Measurements from ENCODE around the gene CEP55. TPM values are rescaled to one million over a fixed set of nuclear protein-coding genes. Genes with fewer than 3 reads are reported as not detected.
"Not testable (repeated sequence)": the region's sequence is repeated elsewhere in the genome, so short reads cannot be mapped to it uniquely, and the experiment has no call there.

CEP55 gene
- total RNA-seq, 4 donors from 2014 or later, result 0.19 to 3.2 (median 0.32) TPM; not detected in 1

DNA sequence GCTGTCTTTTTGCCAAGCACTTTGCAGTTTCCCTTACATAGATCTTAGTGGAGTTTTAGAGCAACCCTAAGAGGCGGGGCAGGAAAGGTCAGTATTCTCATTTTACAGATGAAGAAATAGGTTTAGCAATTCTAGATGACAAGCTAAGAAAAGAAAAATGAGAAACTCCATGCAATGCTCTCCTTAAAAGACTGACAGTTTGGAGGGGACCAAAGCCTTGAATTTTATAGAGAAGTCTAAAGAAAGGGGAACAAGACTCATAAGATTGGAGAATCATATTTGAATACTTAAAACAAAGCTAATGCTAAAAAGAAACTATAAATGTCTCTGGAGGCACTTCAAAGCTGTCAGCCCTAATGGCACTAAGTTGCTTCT, 19.6 kb downstream of the CEP55 start:
- no peak for DNase-seq (ENCODE audit: low spot score)
- peak; percentile 72 for ATAC-seq (ENCODE audit: low FRiP score)
- TF ChIP-seq, protein P1, sequence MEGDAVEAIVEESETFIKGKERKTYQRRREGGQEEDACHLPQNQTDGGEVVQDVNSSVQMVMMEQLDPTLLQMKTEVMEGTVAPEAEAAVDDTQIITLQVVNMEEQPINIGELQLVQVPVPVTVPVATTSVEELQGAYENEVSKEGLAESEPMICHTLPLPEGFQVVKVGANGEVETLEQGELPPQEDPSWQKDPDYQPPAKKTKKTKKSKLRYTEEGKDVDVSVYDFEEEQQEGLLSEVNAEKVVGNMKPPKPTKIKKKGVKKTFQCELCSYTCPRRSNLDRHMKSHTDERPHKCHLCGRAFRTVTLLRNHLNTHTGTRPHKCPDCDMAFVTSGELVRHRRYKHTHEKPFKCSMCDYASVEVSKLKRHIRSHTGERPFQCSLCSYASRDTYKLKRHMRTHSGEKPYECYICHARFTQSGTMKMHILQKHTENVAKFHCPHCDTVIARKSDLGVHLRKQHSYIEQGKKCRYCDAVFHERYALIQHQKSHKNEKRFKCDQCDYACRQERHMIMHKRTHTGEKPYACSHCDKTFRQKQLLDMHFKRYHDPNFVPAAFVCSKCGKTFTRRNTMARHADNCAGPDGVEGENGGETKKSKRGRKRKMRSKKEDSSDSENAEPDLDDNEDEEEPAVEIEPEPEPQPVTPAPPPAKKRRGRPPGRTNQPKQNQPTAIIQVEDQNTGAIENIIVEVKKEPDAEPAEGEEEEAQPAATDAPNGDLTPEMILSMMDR (IDR thresholded peaks at IDR 0.05), result no peak

DNA sequence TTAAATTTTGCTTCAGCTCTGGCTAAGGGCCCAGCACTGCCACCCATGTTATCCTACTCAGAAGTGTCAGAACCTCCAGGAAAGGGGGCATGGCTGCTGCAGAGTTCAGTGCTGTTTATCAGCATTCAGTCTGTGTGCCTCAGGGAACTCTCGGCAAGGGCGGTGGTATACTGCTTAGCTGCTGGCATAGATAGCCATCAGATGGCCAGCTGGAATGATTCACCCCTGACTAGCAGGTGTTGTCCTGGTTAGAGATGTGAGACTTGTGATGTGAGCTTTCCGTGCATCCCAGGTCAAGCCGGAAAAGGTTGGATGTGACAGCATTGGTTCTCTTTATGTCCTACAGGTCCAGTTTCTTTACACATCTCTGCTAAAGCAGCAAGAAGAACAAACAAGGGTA, 22.1 kb downstream of the CEP55 start:
- no peak for DNase-seq (ENCODE audit: low spot score)
- TF ChIP-seq, protein P1 (IDR thresholded peaks at IDR 0.05), result no peak
- no peak for ATAC-seq (ENCODE audit: low FRiP score)

DNA sequence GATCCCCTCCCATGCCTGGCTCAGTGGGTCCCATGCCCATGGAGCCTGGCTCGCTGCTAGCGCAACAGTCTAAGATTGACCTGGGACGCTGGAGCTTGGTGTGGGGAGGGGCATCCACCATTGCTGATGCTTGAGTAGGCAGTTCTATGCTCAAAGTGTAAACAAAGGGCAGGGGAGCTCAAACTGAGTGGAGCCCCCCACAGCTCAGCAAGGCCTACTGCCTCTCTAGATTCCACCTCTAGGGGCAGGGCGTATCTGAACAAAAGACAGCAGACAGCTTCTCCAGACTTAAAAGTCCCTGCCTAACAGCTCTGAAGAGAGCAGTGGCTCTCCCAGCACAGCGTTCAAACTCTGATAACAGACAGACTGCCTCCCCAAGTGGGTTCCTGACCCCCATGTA, 38.9 kb downstream of the CEP55 start:
- ATAC-seq (ENCODE audit: low FRiP score) (no peak), DNase-seq (ENCODE audit: low spot score) (no peak)
- TF ChIP-seq, protein P1 (IDR thresholded peaks at IDR 0.05), result no peak

DNA sequence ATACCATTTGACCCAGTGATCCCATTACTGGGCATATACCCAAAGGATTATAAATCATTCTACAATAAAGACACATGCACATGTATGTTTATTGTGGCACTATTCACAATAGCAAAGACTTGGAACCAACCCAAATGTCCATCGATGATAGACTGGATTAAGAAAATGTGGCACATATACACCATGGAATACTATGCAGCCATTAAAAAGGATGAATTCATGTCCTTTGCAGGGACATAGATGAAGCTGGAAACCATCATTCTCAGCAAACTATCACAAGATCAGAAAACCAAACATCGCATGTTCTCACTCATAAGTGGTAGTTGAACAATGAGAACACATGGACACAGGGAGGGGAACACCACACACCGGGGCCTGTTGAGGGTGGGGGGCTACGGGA, 44.5 kb downstream of the CEP55 start:
- ATAC-seq (ENCODE audit: low FRiP score); DNase-seq (ENCODE audit: low spot score): not testable (repeated sequence)

DNA sequence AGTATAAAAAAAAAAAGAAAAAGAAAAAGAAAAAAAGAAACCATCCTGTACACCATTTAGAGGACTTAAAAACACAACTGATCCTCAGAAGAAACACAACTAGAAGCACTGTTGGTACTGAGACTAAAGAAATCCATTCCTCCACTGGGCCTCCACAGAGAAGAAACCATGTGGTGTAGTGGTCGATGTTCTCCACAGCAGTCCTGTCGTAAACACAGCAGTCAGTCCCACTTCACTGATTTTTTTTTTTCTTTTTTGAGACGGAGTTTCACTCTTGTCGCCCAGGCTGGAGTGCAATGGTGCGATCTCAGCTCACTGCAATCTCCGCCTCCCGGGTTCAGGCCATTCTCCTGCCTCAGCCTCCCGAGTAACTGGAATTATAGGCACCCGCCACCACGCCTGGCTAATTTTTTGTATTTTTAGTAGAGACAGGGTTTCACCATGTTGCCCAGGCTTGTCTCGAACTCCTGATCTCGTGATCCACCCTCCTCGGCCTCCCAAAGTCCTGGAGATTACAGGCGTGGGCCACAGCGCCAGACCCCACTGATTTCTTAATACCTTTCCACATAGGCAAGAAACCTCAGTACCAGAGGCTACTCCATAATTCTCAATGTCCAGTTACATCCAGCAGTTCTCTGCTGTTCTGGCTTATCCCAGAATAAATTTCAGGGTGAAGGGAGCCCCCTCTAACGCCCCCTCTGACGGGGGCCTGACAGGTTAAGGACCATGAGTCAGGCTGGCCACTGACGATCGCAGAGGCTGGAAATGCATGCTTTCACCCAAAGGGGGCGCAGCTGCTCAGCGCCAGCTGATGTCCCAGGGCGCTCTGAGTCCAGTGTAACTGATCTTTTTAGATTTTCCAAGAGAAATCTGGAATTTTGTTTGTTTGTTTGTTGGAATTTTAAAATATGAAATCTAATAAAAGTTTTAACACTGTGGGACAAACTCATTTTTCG, 45.3 kb downstream of the CEP55 start:
- TF ChIP-seq, protein P1 (IDR thresholded peaks at IDR 0.05), result peak in 1 of 3 donors; percentile 60
- peak; percentile 95 for ATAC-seq (ENCODE audit: low FRiP score)
- DNase-seq (ENCODE audit: low spot score), result no peak

DNA sequence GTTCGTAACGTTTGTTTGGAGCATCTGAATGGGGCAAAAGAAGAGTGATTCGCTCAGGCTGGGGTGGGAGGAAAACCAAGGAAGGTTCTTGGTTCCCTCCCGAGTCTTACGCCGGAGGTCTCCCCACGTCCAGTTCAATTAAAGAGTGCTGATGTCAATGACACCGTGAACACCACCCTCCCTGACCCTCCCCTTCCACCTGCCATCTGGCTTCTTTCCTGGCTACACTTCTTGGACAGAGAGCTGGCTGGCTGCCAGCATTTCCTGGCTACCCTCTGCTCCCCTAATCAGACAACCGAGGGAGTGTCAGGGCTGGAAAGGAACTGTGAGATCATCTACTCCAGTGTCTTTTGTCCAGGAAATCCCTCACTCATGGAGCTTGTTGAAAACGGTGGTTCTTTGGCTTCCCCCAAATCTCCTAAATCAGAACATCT, 46.0 kb downstream of the CEP55 start:
- DNase-seq (ENCODE audit: low spot score) (no peak), ATAC-seq (ENCODE audit: low FRiP score) (peak; percentile 83)
- TF ChIP-seq, protein P1 (IDR thresholded peaks at IDR 0.05), result no peak

DNA sequence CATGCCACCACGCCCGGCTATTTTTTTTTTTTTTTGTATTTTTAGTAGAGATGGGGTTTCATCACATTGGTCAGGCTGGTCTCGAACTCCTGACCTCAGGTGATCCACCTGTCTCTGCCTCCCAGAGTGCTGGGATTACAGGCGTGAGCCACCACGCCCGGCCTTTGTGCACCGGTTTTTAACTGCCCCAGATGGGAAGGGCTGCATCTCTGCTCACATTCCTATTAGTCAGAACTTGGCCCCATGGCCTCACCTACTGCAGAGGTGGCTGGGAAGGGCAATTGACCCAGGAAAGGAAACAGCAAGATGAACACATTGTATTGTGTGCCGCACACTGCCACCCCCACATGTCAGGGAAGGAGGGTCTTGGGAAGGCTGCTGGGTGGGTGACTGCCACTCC, 50.6 kb downstream of the CEP55 start:
- ATAC-seq (ENCODE audit: low FRiP score); DNase-seq (ENCODE audit: low spot score): not testable (repeated sequence)

DNA sequence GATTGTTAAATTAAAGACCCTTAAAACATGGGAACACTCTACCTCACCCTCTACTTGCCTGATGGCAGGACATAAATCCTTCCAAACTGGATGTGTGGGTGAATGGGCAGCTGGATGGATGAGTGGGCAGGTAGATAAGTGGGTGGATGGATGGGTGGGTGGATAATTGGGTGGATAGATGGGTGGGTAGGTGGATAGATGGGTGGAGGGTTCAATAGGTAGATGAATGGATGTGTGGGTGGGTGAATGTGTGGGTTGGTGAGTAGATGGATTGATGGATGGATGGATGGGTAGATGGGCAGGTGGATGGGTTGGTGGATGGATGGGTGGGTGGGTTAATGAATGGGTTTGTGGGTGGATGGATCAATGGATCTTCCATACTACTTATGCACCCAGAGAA, 51.1 kb downstream of the CEP55 start:
- ATAC-seq (ENCODE audit: low FRiP score) (no peak), DNase-seq (ENCODE audit: low spot score) (no peak)
- TF ChIP-seq, protein P1 (IDR thresholded peaks at IDR 0.05), result no peak
